Large intestine (tissue), 3 donors: ENCODE measurements around the gene PTPRQ. TPM values are rescaled to one million over a fixed set of nuclear protein-coding genes. Genes with fewer than 3 reads are reported as not detected.

Experiments
- DNase-seq, 2 donors: peaks; one replicate each; pipeline versions ENCODE4 v3.0.0 to v3.0.0-alpha.2; 2013
- H3K27ac ChIP-seq: one replicate; pipeline ENCODE4 v1.5.1; 2013; ENCODE audit warnings: low read length
- H3K27me3 ChIP-seq: 2 replicates; pipeline ENCODE4 v1.6.1; 2013; ENCODE audit warnings: low read length; ENCODE audit not compliant: control insufficient read depth, insufficient read depth
- H3K36me3 ChIP-seq: 2 replicates; pipeline ENCODE4 v1.6.1; 2013; ENCODE audit warnings: low read length; ENCODE audit not compliant: control insufficient read depth, insufficient read depth
- H3K4me1 ChIP-seq: one replicate; pipeline ENCODE4 v1.6.1; 2013; ENCODE audit warnings: low read length; ENCODE audit not compliant: control insufficient read depth, insufficient read depth
- H3K4me3 ChIP-seq: one replicate; pipeline ENCODE4 v1.5.1; 2013; ENCODE audit warnings: low read length
- H3K9me3 ChIP-seq: one replicate; pipeline ENCODE4 v1.6.1; 2013; ENCODE audit warnings: mild to moderate bottlenecking, low read depth, low read length, moderate library complexity; ENCODE audit not compliant: control insufficient read depth
- WGBS: methylation state at CpG from one replicate; pipeline ENCODE4 v1.1.5; 2013; ENCODE audit warnings: low lambda C conversion rate; ENCODE audit not compliant: insufficient coverage; 5-methylcytosine and 5-hydroxymethylcytosine counted together
- polyA plus RNA-seq: library from polyadenylated mRNA; unstranded; fragments of 120-200 nt; gene quantifications from one replicate; pipeline ENCODE4 v1.2.1, GENCODE V29; 2013

Gene PTPRQ
- polyA plus RNA-seq, 1 donor, result 1.1 TPM

DNA sequence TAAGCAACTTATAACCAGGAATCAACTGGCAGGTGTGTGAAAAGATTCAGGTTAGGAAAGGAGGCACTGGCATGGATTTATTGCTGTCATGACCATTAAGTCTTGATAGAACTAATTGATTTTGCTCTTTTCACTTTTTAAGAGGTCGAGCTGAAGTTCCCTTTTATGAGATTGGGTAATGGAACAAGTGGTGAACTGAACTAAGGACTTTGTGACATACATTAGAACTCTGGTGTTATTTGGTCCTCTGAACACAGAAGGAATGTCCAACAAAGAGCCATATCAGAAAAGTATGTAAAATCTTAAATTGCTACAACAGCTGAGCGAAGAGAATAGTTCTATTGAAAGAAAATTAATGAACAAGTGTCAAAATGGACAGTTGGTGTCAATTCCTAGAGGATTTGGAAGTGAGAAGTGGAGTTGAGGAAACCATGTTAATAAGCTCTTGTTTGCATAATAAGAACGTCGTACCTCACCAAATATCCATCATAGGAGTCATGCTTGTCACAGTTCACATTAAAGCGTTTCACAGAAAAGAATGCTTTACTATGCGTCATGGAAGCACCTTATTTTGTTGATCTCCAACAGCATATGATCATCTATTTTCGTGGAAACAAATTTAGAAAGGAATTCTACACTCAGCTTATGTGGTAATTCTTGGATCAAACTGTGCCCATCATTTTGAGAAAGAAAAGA, 255.0 kb downstream of the PTPRQ start:
- no peak overlapping the region for H3K27ac ChIP-seq
- no peak for DNase-seq
- H3K36me3 ChIP-seq, result no peaks in the 10 kb centered on the region
- WGBS, result 74% methylated on average over 3 of the region's 7 CpGs
- H3K4me3 ChIP-seq, result no peak overlapping the region
- H3K4me1 ChIP-seq, result peaks cover 4% of the 10 kb centered on the region
- no peaks in the 10 kb centered on the region for H3K27me3 ChIP-seq
- H3K9me3 ChIP-seq, result no peaks in the 10 kb centered on the region

GRCh38 chr12:80700327-80700726, 256.3 kb downstream of the PTPRQ start:
- Histone ChIP-seq H3K4me3 (no peak overlapping the region), H3K4me1 (peaks cover 4% of the 10 kb centered on the region), H3K27ac (no peak overlapping the region), H3K27me3 (no peaks in the 10 kb centered on the region), H3K36me3 (no peaks in the 10 kb centered on the region), H3K9me3 (no peaks in the 10 kb centered on the region)
- WGBS, result no CpG with 5 or more reads among the region's 2 CpGs
- DNase-seq, result no peak

- Histone ChIP-seq H3K9me3 (no peaks in the 10 kb centered on the region), H3K27ac (no peak overlapping the region), H3K4me3 (no peak overlapping the region), H3K4me1 (peaks cover 2% of the 10 kb centered on the region), H3K27me3 (peaks cover under 1% of the 10 kb centered on the region), H3K36me3 (no peaks in the 10 kb centered on the region)
- WGBS, result 100% methylated on average over 1 of the region's 2 CpGs
- DNase-seq, result no peak
Observed at GRCh38 chr12:80701388-80701787, 257.4 kb downstream of the PTPRQ start.

DNA sequence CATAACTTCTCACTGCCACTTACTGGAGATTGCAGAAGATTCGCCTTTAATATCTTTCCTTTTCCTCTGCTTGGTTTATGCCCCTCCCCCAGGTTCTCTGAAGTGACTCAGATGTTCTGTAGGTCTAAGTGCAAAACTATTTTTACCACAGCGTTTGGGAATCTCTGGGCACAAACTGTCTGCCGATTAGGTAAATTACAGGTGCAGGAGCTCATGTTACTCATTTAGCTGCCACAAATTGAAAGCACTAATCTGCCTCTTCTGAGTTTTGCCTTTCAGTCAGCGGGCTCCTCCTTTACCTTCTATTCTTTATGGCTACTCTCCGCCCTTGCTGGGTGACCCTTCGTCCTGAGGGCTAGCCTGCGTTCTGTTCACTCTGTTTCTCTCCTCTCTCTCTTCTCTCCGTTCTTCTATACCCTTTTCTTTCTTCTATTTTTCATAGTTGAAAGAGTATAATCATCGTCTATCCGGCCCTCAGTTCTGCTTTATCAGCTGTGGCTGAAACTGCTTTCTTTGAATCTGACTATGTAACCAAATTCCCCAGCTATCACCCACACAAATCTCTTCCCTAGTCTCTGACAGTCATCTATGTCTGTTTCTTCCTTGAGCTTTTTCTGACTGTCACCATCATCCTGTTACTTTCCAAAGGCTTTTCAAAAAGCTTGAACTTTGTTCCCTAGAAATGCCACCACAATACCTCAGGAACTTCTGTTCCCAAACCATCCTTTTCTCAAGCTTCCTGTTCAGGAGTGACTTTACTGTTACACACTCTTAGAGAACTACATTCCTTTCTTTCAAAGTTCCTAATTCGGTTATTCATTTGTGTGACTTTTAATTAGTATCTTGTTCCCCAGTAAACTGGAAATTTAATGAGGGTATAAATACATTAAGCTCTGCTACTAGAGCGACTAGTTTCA, 259.1 kb downstream of the PTPRQ start:
- Histone ChIP-seq H3K4me1 (no peaks in the 10 kb centered on the region), H3K4me3 (peak overlapping the region; percentile 8), H3K36me3 (no peaks in the 10 kb centered on the region), H3K27ac (no peak overlapping the region), H3K9me3 (no peaks in the 10 kb centered on the region), H3K27me3 (peaks cover 17% of the 10 kb centered on the region)
- no peak for DNase-seq
- 43% methylated on average over 6 of the region's 12 CpGs for WGBS

GRCh38 chr12:80704420-80704819, 260.4 kb downstream of the PTPRQ start:
- Histone ChIP-seq H3K27ac (no peak overlapping the region), H3K36me3 (no peaks in the 10 kb centered on the region), H3K27me3 (peaks cover 27% of the 10 kb centered on the region), H3K9me3 (no peaks in the 10 kb centered on the region), H3K4me3 (no peak overlapping the region), H3K4me1 (no peaks in the 10 kb centered on the region)
- 100% methylated on average over 1 of the region's 2 CpGs for WGBS
- no peak for DNase-seq

DNA sequence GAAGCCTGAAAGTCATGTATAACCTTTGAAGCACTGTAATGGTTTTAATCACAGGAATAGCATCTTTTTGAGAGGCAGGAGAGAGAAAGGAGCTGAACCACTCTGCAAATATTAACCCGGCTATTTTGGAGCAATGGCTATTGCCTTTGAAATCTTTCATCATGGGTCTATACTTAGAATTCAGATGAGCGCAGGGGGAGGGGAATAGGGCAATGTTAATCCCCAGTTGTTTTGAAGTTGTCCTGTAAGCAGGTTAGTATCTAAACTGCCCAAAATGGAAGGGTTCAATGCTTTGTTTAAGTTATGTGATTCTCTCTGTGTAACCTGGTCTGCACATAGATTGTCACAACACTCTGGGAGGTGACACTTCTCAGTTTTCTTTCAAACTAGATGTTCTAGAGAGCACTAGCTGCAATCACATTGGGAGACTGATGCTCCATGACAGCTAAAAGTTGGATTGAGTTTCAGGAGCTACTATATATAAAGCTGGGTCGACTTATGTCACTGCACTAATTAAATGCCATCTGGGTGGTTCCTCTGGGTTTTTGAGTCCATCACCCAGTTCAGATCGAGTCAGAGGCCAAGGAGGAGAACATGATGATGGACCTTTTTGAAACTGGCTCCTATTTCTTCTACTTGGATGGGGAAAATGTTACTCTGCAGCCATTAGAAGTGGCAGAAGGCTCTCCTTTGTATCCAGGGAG, 263.2 kb downstream of the PTPRQ start, which contains the start of gene MYF6:
Gene MYF6 (plus strand): TSS at position 509 of the 704 bp plus-strand sequence. CDS start 86 bp downstream, at position 595.
- no peaks in the 10 kb centered on the region for H3K9me3 ChIP-seq
- WGBS, result no CpG with 5 or more reads among the region's 4 CpGs
- DNase-seq, result no peak

GRCh38 chr12:80707830-80708258, 263.8 kb downstream of the PTPRQ start:
- H3K27me3 ChIP-seq, result peaks cover 50% of the 10 kb centered on the region
- no peak overlapping the region for H3K4me3 ChIP-seq
- no peaks in the 10 kb centered on the region for H3K36me3 ChIP-seq
- WGBS, result 47% methylated on average over 3 of the region's 21 CpGs
- no peaks in the 10 kb centered on the region for H3K4me1 ChIP-seq
- DNase-seq, result no peak
- H3K9me3 ChIP-seq, result no peaks in the 10 kb centered on the region
- H3K27ac ChIP-seq, result no peak overlapping the region

More for the DNA sequence above, 263.2 kb downstream of the PTPRQ start, which contains the start of gene MYF6:
- Histone ChIP-seq H3K27ac (no peak within 1 kb of the TSS), H3K4me1 (no peaks in the 10 kb centered on the region), H3K4me3 (no peak within 1 kb of the TSS), H3K36me3 (no peaks in the 10 kb centered on the region), H3K27me3 (peaks cover 47% of the 10 kb centered on the region)

DNA sequence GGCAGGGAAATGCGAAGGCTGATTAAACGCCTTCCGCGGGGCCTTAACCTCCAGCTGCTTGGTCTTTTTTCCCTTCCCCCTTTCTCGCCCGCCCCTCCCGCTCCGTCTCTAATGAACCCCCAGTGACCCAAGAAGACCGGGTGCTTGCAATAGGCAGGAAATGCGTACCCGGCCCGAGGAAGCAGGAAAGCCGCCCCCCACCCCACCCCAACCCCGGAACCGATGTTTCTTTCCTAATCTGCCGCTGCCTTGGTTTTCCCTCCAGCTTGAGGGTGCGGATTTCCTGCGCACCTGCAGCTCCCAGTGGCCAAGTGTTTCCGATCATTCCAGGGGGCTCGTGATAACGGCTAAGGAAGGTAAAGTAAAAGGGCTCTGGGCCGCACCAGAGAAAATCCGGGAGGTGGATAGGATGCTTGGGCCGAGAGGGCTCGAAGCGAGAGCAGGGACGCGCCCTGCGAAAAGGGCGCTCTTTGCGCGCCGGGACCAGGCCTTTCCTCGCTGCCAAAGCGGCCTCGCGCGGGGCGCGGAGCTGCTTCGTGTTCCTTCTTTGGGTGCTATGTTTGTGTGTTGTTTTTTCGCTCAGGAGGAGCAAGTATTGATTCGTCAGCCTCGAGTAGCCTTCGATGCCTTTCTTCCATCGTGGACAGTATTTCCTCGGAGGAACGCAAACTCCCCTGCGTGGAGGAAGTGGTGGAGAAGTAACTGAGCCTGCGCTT, 264.4 kb downstream of the PTPRQ start:
- no peak overlapping the region for H3K4me3 ChIP-seq
- H3K9me3 ChIP-seq, result no peaks in the 10 kb centered on the region
- H3K4me1 ChIP-seq, result no peaks in the 10 kb centered on the region
- peaks cover 54% of the 10 kb centered on the region for H3K27me3 ChIP-seq
- no peak overlapping the region for H3K27ac ChIP-seq
- DNase-seq, result no peak
- 0% methylated on average over 3 of the region's 50 CpGs for WGBS
- no peaks in the 10 kb centered on the region for H3K36me3 ChIP-seq

DNA sequence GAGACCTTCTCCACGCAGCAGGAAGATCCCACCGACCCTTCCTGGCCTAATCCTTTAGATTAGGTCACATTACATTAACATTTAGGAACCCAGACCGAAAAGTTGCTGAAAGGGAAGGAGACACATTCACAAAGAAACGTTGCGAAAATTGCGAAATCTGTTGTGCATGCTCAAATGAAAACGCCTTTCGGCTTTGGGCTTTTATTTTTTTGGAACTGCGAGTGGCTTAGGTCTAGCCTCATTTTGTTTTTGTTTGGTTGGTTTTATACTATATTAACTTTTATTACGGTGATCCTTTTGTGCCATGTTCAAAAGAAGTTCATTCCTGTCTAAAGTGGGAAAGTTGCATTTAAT, 264.9 kb downstream of the PTPRQ start:
- H3K36me3 ChIP-seq, result no peaks in the 10 kb centered on the region
- no peaks in the 10 kb centered on the region for H3K4me1 ChIP-seq
- H3K4me3 ChIP-seq, result no peak overlapping the region
- no peak overlapping the region for H3K27ac ChIP-seq
- WGBS, result 40% methylated on average over 2 of the region's 10 CpGs
- H3K9me3 ChIP-seq, result no peaks in the 10 kb centered on the region
- peaks cover 60% of the 10 kb centered on the region for H3K27me3 ChIP-seq
- no peak for DNase-seq
